Measurements from ENCODE around the gene CACNA2D3. TPM values are rescaled to one million over a fixed set of nuclear protein-coding genes. Genes with fewer than 3 reads are reported as not detected.

Gene CACNA2D3
- total and polyA plus RNA-seq, 2 experiments from 2014 or later: 0.30 to 0.43 TPM

GRCh38 chr3:54484334-54484733 is 362.0 kb downstream of the CACNA2D3 start:
- Histone ChIP-seq H3K9ac (no peak overlapping the region), H3F3A (ENCODE audit: insufficient read depth) (no peaks in the 10 kb centered on the region), H2AFZ (no peak overlapping the region), H4K20me1 (ENCODE audit: insufficient read depth) (no peaks in the 10 kb centered on the region), H3K27me3 (replicated peaks; ENCODE audit: insufficient read depth) (no peaks in the 10 kb centered on the region), H3K4me1 (ENCODE audit: insufficient read depth) (no peaks in the 10 kb centered on the region), H3K27ac (no peak overlapping the region), H3K9me2 (ENCODE audit: insufficient read depth) (no peaks in the 10 kb centered on the region), H3K79me2 (ENCODE audit: insufficient read depth) (no peaks in the 10 kb centered on the region), H3K9me3 (ENCODE audit: low read depth) (no peaks in the 10 kb centered on the region), H3K4me3 (no peak overlapping the region), H3K36me3 (ENCODE audit: low read depth) (no peaks in the 10 kb centered on the region), H3K4me2 (ENCODE audit: unreplicated experiment) (no peak overlapping the region)
- WGBS, 2 experiments (ENCODE audit: low coverage in 1 of 2, low lambda C conversion rate in 2 of 2, missing lambda C conversion rate in 2 of 2): 61 to 65% methylated on average over 6 of the region's 6 CpGs
- no peak for TF ChIP-seq EZH2 (IDR thresholded peaks at IDR 0.05; ENCODE audit: insufficient read depth, poor library complexity, severe bottlenecking)
- no peak for TF ChIP-seq EZH2phosphoT487 (IDR thresholded peaks at IDR 0.05; ENCODE audit: insufficient read depth, low read depth)
- no peak for DNase-seq
- in situ Hi-C loops (cut with MboI): no loop called here

GRCh38 chr3:54486317-54486716 is 364.0 kb downstream of the CACNA2D3 start:
- Histone ChIP-seq H4K20me1 (ENCODE audit: insufficient read depth) (no peaks in the 10 kb centered on the region), H3K9ac (no peak overlapping the region), H3K4me1 (ENCODE audit: insufficient read depth) (no peaks in the 10 kb centered on the region), H3K9me2 (ENCODE audit: insufficient read depth) (no peaks in the 10 kb centered on the region), H3K79me2 (ENCODE audit: insufficient read depth) (no peaks in the 10 kb centered on the region), H3K27me3 (replicated peaks; ENCODE audit: insufficient read depth) (no peaks in the 10 kb centered on the region), H3K9me3 (ENCODE audit: low read depth) (no peaks in the 10 kb centered on the region), H3F3A (ENCODE audit: insufficient read depth) (no peaks in the 10 kb centered on the region), H3K27ac (no peak overlapping the region), H3K4me3 (no peak overlapping the region), H2AFZ (no peak overlapping the region), H3K36me3 (ENCODE audit: low read depth) (no peaks in the 10 kb centered on the region), H3K4me2 (ENCODE audit: unreplicated experiment) (no peak overlapping the region)
- in situ Hi-C loops (cut with MboI): no loop called here
- 0 to 8% methylated on average over 1 of the region's 1 CpG for WGBS, 2 experiments (ENCODE audit: low coverage in 1 of 2, low lambda C conversion rate in 2 of 2, missing lambda C conversion rate in 2 of 2)
- TF ChIP-seq EZH2phosphoT487 (IDR thresholded peaks at IDR 0.05; ENCODE audit: insufficient read depth, low read depth) (no peak), EZH2 (IDR thresholded peaks at IDR 0.05; ENCODE audit: insufficient read depth, poor library complexity, severe bottlenecking) (no peak)
- DNase-seq: no peak

- Histone ChIP-seq H4K20me1 (ENCODE audit: insufficient read depth) (no peaks in the 10 kb centered on the region), H2AFZ (no peak overlapping the region), H3K4me1 (ENCODE audit: insufficient read depth) (no peaks in the 10 kb centered on the region), H3K36me3 (ENCODE audit: low read depth) (no peaks in the 10 kb centered on the region), H3K9me2 (ENCODE audit: insufficient read depth) (no peaks in the 10 kb centered on the region), H3K79me2 (ENCODE audit: insufficient read depth) (no peaks in the 10 kb centered on the region), H3K9ac (no peak overlapping the region), H3K27me3 (replicated peaks; ENCODE audit: insufficient read depth) (no peaks in the 10 kb centered on the region), H3K9me3 (ENCODE audit: low read depth) (no peaks in the 10 kb centered on the region), H3K27ac (no peak overlapping the region), H3K4me3 (no peak overlapping the region), H3K4me2 (ENCODE audit: unreplicated experiment) (no peak overlapping the region), H3F3A (ENCODE audit: insufficient read depth) (no peaks in the 10 kb centered on the region)
- DNase-seq: no peak
- 30 to 38% methylated on average over 5 of the region's 5 CpGs for WGBS, 2 experiments (ENCODE audit: low coverage in 1 of 2, low lambda C conversion rate in 2 of 2, missing lambda C conversion rate in 2 of 2)
- TF ChIP-seq EZH2phosphoT487 (IDR thresholded peaks at IDR 0.05; ENCODE audit: insufficient read depth, low read depth) (no peak), EZH2 (IDR thresholded peaks at IDR 0.05; ENCODE audit: insufficient read depth, poor library complexity, severe bottlenecking) (no peak)
- in situ Hi-C loops (cut with MboI): no loop called here
Measured at GRCh38 chr3:54488297-54488696, 365.9 kb downstream of the CACNA2D3 start.

- Histone ChIP-seq H3K27ac (no peak overlapping the region), H3K9me3 (ENCODE audit: low read depth) (peaks cover 1% of the 10 kb centered on the region), H3K4me2 (ENCODE audit: unreplicated experiment) (no peak overlapping the region), H4K20me1 (ENCODE audit: insufficient read depth) (no peaks in the 10 kb centered on the region), H3K4me3 (no peak overlapping the region), H3K9ac (no peak overlapping the region), H3K9me2 (ENCODE audit: insufficient read depth) (no peaks in the 10 kb centered on the region), H3K4me1 (ENCODE audit: insufficient read depth) (no peaks in the 10 kb centered on the region), H3K27me3 (replicated peaks; ENCODE audit: insufficient read depth) (no peaks in the 10 kb centered on the region), H3K79me2 (ENCODE audit: insufficient read depth) (no peaks in the 10 kb centered on the region), H2AFZ (no peak overlapping the region), H3K36me3 (ENCODE audit: low read depth) (no peaks in the 10 kb centered on the region), H3F3A (ENCODE audit: insufficient read depth) (no peaks in the 10 kb centered on the region)
- DNase-seq: no peak
- WGBS, 2 experiments (ENCODE audit: low coverage in 1 of 2, low lambda C conversion rate in 2 of 2, missing lambda C conversion rate in 2 of 2): 52 to 58% methylated on average over 4 of the region's 4 CpGs
- TF ChIP-seq EZH2phosphoT487 (IDR thresholded peaks at IDR 0.05; ENCODE audit: insufficient read depth, low read depth) (no peak), EZH2 (IDR thresholded peaks at IDR 0.05; ENCODE audit: insufficient read depth, poor library complexity, severe bottlenecking) (no peak)
- in situ Hi-C loops (cut with MboI): no loop called here
Measured at GRCh38 chr3:54494209-54494608, 371.9 kb downstream of the CACNA2D3 start.

GRCh38 chr3:54506603-54507002 is 384.3 kb downstream of the CACNA2D3 start:
- H4K20me1 ChIP-seq (ENCODE audit: insufficient read depth): no peaks in the 10 kb centered on the region
- no peak overlapping the region for H3K4me3 ChIP-seq

More at GRCh38 chr3:54506603-54507002, 384.3 kb downstream of the CACNA2D3 start:
- Histone ChIP-seq H3K4me2 (ENCODE audit: unreplicated experiment) (no peak overlapping the region), H3K9me3 (ENCODE audit: low read depth) (no peaks in the 10 kb centered on the region), H3K36me3 (ENCODE audit: low read depth) (no peaks in the 10 kb centered on the region), H3K9me2 (ENCODE audit: insufficient read depth) (no peaks in the 10 kb centered on the region), H2AFZ (no peak overlapping the region), H3F3A (ENCODE audit: insufficient read depth) (no peaks in the 10 kb centered on the region), H3K4me1 (ENCODE audit: insufficient read depth) (no peaks in the 10 kb centered on the region), H3K9ac (no peak overlapping the region), H3K27ac (no peak overlapping the region), H3K27me3 (replicated peaks; ENCODE audit: insufficient read depth) (no peaks in the 10 kb centered on the region), H3K79me2 (ENCODE audit: insufficient read depth) (no peaks in the 10 kb centered on the region)
- TF ChIP-seq EZH2phosphoT487 (IDR thresholded peaks at IDR 0.05; ENCODE audit: insufficient read depth, low read depth) (no peak), EZH2 (IDR thresholded peaks at IDR 0.05; ENCODE audit: insufficient read depth, poor library complexity, severe bottlenecking) (no peak)
- DNase-seq: peak; percentile 12
- 23 to 37% methylated on average over 3 of the region's 3 CpGs for WGBS, 2 experiments (ENCODE audit: low coverage in 1 of 2, low lambda C conversion rate in 2 of 2, missing lambda C conversion rate in 2 of 2)
- in situ Hi-C loops (cut with MboI): no loop called here
